ENCODE data around the gene ACSM5.
"Not testable (repeated sequence)": the region's sequence is repeated elsewhere in the genome, so short reads cannot be mapped to it uniquely, and the experiment has no call there.

DNA sequence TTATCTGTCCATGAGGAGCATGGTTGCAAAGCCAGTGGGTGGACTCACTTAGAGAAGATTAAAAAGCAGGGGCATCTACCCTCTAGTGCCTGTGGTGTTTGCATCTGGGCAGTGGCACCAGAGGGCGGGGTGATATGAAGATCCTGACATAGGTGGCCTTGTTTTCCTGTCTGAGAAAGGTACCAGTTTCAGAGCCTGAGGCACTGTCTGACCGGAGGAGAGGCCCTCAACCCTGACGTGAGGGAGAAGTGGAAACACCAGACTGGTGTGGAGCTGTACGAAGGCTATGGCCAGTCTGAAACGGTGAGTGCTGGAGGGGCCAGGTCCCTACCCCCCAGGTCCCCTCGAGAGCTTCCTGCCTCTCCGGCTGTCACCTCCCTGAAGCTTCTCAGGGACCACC lies 20.2 kb downstream of the ACSM5 start:
- not testable (repeated sequence) for TF ChIP-seq POLR2AphosphoS5, CTCF, EP300 (IDR thresholded peaks at IDR 0.05)
